Esophagus squamous epithelium (tissue), 4 donors: Measurements from ENCODE around the gene TBX2.

Source experiments
- CTCF ChIP-seq, 6 experiments: fragments of 450-650 bp in 4 of 6; fragments of 200-600 bp in 2 of 6; sonication (generic) in 2 of 6; IDR thresholded peaks; one replicate each; pipeline ENCODE4 v1.5.1; 2016 to 2019; ENCODE audit warnings: antibody characterized with exemption in 6 of 6, mild to moderate bottlenecking in 4 of 6, moderate library complexity in 4 of 6
- POLR2A ChIP-seq, 4 donors: fragments of 450-650 bp; IDR thresholded peaks; one replicate each; pipeline ENCODE4 v1.6.1; 2017; ENCODE audit warnings: antibody characterized with exemption in 4 of 4, mild to moderate bottlenecking in 4 of 4, moderate library complexity in 3 of 4

- TF ChIP-seq POLR2A (IDR thresholded peaks at IDR 0.05) (no peak), CTCF (IDR thresholded peaks at IDR 0.05) (no peak)
Observed at GRCh38 chr17:61381537-61381936, 18.1 kb upstream of the TBX2 start.
